Neural progenitor cell (in vitro differentiated cells): ENCODE data around the gene CIART.

Source experiments
- EZH2phosphoT487 ChIP-seq: fragments of 200-600 bp; sonication (generic); IDR thresholded peaks from 2 replicates; pipeline ENCODE4 v1.6.1; 2017; ENCODE audit warnings: antibody characterized with exemption
- TF ChIP-seq, protein P1 (sequence below): fragments of 200-600 bp; sonication (generic); IDR thresholded peaks from 2 replicates; pipeline ENCODE4 v1.5.1; 2017; ENCODE audit warnings: antibody characterized with exemption, mild to moderate bottlenecking

DNA sequence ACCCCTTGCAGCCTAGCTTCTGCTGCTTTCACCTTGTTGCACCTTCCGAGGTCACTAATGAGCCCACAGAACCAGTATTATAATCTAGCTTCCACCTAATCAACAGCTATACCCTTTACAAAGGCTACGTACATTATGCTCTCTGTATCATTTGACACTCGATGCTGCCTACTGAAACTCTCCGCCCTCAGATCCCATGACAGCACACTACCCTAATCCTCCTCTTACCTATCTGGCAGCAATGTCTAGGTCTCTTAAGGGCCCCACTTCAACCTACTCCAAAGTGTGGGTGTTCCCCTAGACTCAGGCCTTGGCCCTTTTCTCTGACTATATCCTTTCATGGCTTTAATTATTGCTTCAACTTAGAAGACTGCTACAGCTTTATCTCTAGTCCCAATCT lies 6.5 kb downstream of the CIART start:
- TF ChIP-seq, protein P1, sequence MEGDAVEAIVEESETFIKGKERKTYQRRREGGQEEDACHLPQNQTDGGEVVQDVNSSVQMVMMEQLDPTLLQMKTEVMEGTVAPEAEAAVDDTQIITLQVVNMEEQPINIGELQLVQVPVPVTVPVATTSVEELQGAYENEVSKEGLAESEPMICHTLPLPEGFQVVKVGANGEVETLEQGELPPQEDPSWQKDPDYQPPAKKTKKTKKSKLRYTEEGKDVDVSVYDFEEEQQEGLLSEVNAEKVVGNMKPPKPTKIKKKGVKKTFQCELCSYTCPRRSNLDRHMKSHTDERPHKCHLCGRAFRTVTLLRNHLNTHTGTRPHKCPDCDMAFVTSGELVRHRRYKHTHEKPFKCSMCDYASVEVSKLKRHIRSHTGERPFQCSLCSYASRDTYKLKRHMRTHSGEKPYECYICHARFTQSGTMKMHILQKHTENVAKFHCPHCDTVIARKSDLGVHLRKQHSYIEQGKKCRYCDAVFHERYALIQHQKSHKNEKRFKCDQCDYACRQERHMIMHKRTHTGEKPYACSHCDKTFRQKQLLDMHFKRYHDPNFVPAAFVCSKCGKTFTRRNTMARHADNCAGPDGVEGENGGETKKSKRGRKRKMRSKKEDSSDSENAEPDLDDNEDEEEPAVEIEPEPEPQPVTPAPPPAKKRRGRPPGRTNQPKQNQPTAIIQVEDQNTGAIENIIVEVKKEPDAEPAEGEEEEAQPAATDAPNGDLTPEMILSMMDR = no peak
- no peak for TF ChIP-seq EZH2phosphoT487
